Heart left ventricle (tissue), 16 donors: ENCODE measurements around the gene C2CD5. TPM values are rescaled to one million over a fixed set of nuclear protein-coding genes. Genes with fewer than 3 reads are reported as not detected.

Experiments used
- ATAC-seq, 4 donors: fragments of 200-7000 bp; cut with Tn5 transposase; one replicate each; pipeline ENCODE4 v1.9.1; 2020 to 2022; ENCODE audit warnings: moderate library complexity in 4 of 4, mild to moderate bottlenecking in 3 of 4, moderate number of reproducible peaks in 1 of 4
- DNase-seq, 5 donors: peaks; one replicate each; pipeline ENCODE4 v3.0.0-alpha.2; 2020
- H3K27ac ChIP-seq, 12 donors: fragments of 200-600 bp; sonication (generic) in 4 of 12; one replicate each; pipeline versions ENCODE4 v1.5.0 to v1.8.0; 2016 to 2022; ENCODE audit warnings: mild to moderate bottlenecking in 2 of 12
- H3K27me3 ChIP-seq, 9 donors: fragments of 200-600 bp; sonication (generic) in 2 of 9; one replicate each; pipeline versions ENCODE4 v1.5.1 to v1.8.0; 2016 to 2022; ENCODE audit warnings: mild to moderate bottlenecking in 3 of 9
- H3K36me3 ChIP-seq, 9 donors: fragments of 200-600 bp; sonication (generic) in 2 of 9; one replicate each; pipeline versions ENCODE4 v1.5.0 to v1.8.0; 2018 to 2022; ENCODE audit warnings: mild to moderate bottlenecking in 2 of 9
- H3K4me1 ChIP-seq, 12 donors: fragments of 200-600 bp; sonication (generic) in 4 of 12; one replicate each; pipeline versions ENCODE4 v1.5.0 to v1.8.0; 2016 to 2022; ENCODE audit warnings: mild to moderate bottlenecking in 3 of 12
- H3K4me3 ChIP-seq, 12 donors: fragments of 200-600 bp; sonication (generic) in 4 of 12; one replicate each; pipeline versions ENCODE4 v1.5.0 to v1.8.0; 2017 to 2022; ENCODE audit warnings: mild to moderate bottlenecking in 9 of 12, moderate library complexity in 4 of 12
- H3K9me3 ChIP-seq, 12 donors: fragments of 200-600 bp; sonication (generic) in 4 of 12; one replicate each; pipeline versions ENCODE4 v1.5.0 to v1.8.0; 2016 to 2022; ENCODE audit warnings: mild to moderate bottlenecking in 1 of 12
- CTCF ChIP-seq, 12 donors: fragments of 200-600 bp; sonication (generic) in 4 of 12; IDR thresholded peaks; one replicate each; pipeline versions ENCODE4 v1.5.0 to v1.8.0; 2018 to 2022; ENCODE audit warnings: antibody characterized with exemption in 12 of 12, mild to moderate bottlenecking in 5 of 12
- POLR2A ChIP-seq, 2 donors: fragments of 450-650 bp; IDR thresholded peaks; one replicate each; pipeline ENCODE4 v1.6.1; 2017; ENCODE audit warnings: antibody characterized with exemption in 2 of 2, mild to moderate bottlenecking in 2 of 2, moderate library complexity in 2 of 2
- WGBS, 4 donors: extraction: QIAGEN DNeasy Blood & Tissue Kit in 2 of 4; methylation state at CpG; one replicate each; pipeline versions ENCODE4 v1.1.5 to v1.1.7; 2013 to 2018; 5-methylcytosine and 5-hydroxymethylcytosine counted together
- intact Hi-C, 10 donors: fragments of 100-400 bp; cut with DNase I; formaldehyde crosslinking; loops; one replicate each; pipeline versions ENCODE4 v1.11.1 to v1.14.2; 2022
- polyA plus RNA-seq, 2 donors: library from polyadenylated mRNA; stranded (reverse); fragments of 200-250 nt; gene quantifications; one replicate each; pipeline ENCODE4 v1.2.3, GENCODE V29; 2013
- total RNA-seq, 9 donors: library from RNA; depleted of rRNA in 2 of 9; stranded (reverse); fragments of >200 nt in 2 of 9; fragmentation: NEBNext Ultra II Directional in 3 of 9; extraction: Animal tissue kit (Norgen Biotek cat#: 25700) in 3 of 9; gene quantifications; one replicate each; pipeline versions ENCODE4 v1.1.0 to v1.2.4, GENCODE V29; 2016 to 2023
- donor health status: ischemic (EF 13 %, LVEDD 7.1; RV severe dilation, severe dysfunction).
- donor health status: healthy with polysubstance abuse.
- donor health status: DM: no; HTN: yes; CAD: no.
- donor health status: DM: no; HTN: no; CAD: no.
- donor health status: ischemic (EF 25% LVEDD 6.9; RV normal size, moderate dysfunction).
- donor health status: ischemic (EF 25% LVEDD 5.7; RV mildly dilated, moderate dysfunction).
- donor health status: healthy.
- donor health status: DM: yes; HTN: yes; CAD: no.
- donor health status: ischemic (EF 35%, LVEDD 5.7; RV mildly dilated, moderate dysfunction).
- donor health status: nonischemic (EF 11% LVEDD 7.7; RV severe dilation, severe dysfunction).
- donor health status: DM: yes; HTN: yes; CAD: no.
- donor health status: PGD.
- donor health status: ischemic (EF 29% LVEDD 5.4; RV normal size, mild dysfunction).
- donor health status: nonischemic (EF 23%, LVEDD 6.1; RV moderate dilation, normal function).

C2CD5 gene
- total and polyA plus RNA-seq, 11 donors: 6.6 to 28.0 (median 17.3) TPM

GRCh38 chr12:22577667-22578066 lies 33.3 kb upstream of the C2CD5 start:
- TF ChIP-seq CTCF (IDR thresholded peaks at IDR 0.05) (no peak), POLR2A (IDR thresholded peaks at IDR 0.05) (no peak)
- Histone ChIP-seq H3K27me3 (no peaks in the 10 kb centered on the region), H3K27ac (no peak overlapping the region), H3K36me3 (no peaks in the 10 kb centered on the region), H3K9me3 (peaks cover 0 to 4% (median 0%) of the 10 kb centered on the region in 12 donors), H3K4me1 (no peaks in the 10 kb centered on the region), H3K4me3 (no peak overlapping the region)
- no peak for DNase-seq
- no peak for ATAC-seq
- intact Hi-C loops: no loop called here
- WGBS, 4 donors: 89 to 96% (median 92%) methylated on average over 1 of the region's 1 CpG

- H3K4me1 ChIP-seq: no peaks in the 10 kb centered on the region
- no peaks in the 10 kb centered on the region for H3K27me3 ChIP-seq
- ATAC-seq: no peak
- no peak overlapping the region for H3K27ac ChIP-seq
- DNase-seq: no peak
- H3K4me3 ChIP-seq: no peak overlapping the region
- peaks cover 0 to 4% (median 0%) of the 10 kb centered on the region in 12 donors for H3K9me3 ChIP-seq
- TF ChIP-seq POLR2A (IDR thresholded peaks at IDR 0.05) (no peak), CTCF (IDR thresholded peaks at IDR 0.05) (no peak)
- WGBS, 4 donors: 65 to 80% (median 72%) methylated on average over 2 of the region's 2 CpGs
- H3K36me3 ChIP-seq: no peaks in the 10 kb centered on the region
- intact Hi-C loops: no loop called here
Observed at GRCh38 chr12:22576473-22576872, 32.1 kb upstream of the C2CD5 start.

- WGBS, 4 donors: 80 to 85% (median 80%) methylated on average over 1 of the region's 1 CpG
- no peak for DNase-seq
- Histone ChIP-seq H3K4me1 (no peaks in the 10 kb centered on the region), H3K4me3 (no peak overlapping the region), H3K36me3 (no peaks in the 10 kb centered on the region), H3K9me3 (peaks cover 0 to 4% (median 0%) of the 10 kb centered on the region in 12 donors), H3K27ac (no peak overlapping the region), H3K27me3 (no peaks in the 10 kb centered on the region)
- intact Hi-C loops: no loop called here
- TF ChIP-seq CTCF (IDR thresholded peaks at IDR 0.05): no peak
- TF ChIP-seq POLR2A (IDR thresholded peaks at IDR 0.05): no peak
- no peak for ATAC-seq
Observed at GRCh38 chr12:22576065-22576464, 31.7 kb upstream of the C2CD5 start.

- ATAC-seq: no peak
- H3K27ac ChIP-seq: no peak overlapping the region
- TF ChIP-seq CTCF (IDR thresholded peaks at IDR 0.05) (no peak), POLR2A (IDR thresholded peaks at IDR 0.05) (no peak)
- 80 to 88% (median 86%) methylated on average over 3 of the region's 3 CpGs for WGBS, 4 donors
- DNase-seq: no peak
- peaks cover 0 to 4% (median 0%) of the 10 kb centered on the region in 12 donors for H3K9me3 ChIP-seq
- intact Hi-C loops: no loop called here
- H3K36me3 ChIP-seq: no peaks in the 10 kb centered on the region
- no peaks in the 10 kb centered on the region for H3K4me1 ChIP-seq
- H3K4me3 ChIP-seq: no peak overlapping the region
- no peaks in the 10 kb centered on the region for H3K27me3 ChIP-seq
Observed at GRCh38 chr12:22574921-22575320, 30.6 kb upstream of the C2CD5 start.
